SK-N-SH treated with all-trans-retinoic acid at 6 μM for 48 hours (cell line): ENCODE measurements around the gene RASGRF2.

Experiments used
- ATAC-seq: fragments of 200-7000 bp; cut with Tn5 transposase; 3 replicates; pipeline ENCODE4 v1.9.1; 2020; ENCODE audit warnings: mild to moderate bottlenecking, moderate library complexity
- BACH2 ChIP-seq: fragments of 250-450 bp; sonication (Bioruptor Pico); IDR thresholded peaks from 2 replicates; pipeline ENCODE4 v1.9.0; 2021; ENCODE audit warnings: mild to moderate bottlenecking, borderline replicate concordance
- CSDC2 ChIP-seq: fragments of 250-450 bp; sonication (Bioruptor Pico); IDR thresholded peaks from 2 replicates; pipeline ENCODE4 v1.5.0; 2020; ENCODE audit warnings: mild to moderate bottlenecking, moderate library complexity
- ESRRG ChIP-seq: fragments of 250-450 bp; sonication (Bioruptor Pico); IDR thresholded peaks from 2 replicates; pipeline ENCODE4 v1.6.1; 2021; ENCODE audit warnings: mild to moderate bottlenecking
- GLIS3 ChIP-seq: fragments of 250-450 bp; sonication (Bioruptor Pico); IDR thresholded peaks from 2 replicates; pipeline ENCODE4 v1.5.0; 2020; ENCODE audit warnings: mild to moderate bottlenecking, moderate library complexity
- ISL1 ChIP-seq: fragments of 250-450 bp; sonication (Bioruptor Pico); IDR thresholded peaks from 2 replicates; pipeline ENCODE4 v2.1.2; 2022; ENCODE audit warnings: mild to moderate bottlenecking, moderate library complexity
- PPARA ChIP-seq: fragments of 250-450 bp; sonication (Bioruptor Pico); IDR thresholded peaks from 2 replicates; pipeline ENCODE4 v1.5.0; 2020; ENCODE audit warnings: mild to moderate bottlenecking, borderline replicate concordance
- RARB ChIP-seq: fragments of 250-450 bp; sonication (Bioruptor Pico); IDR thresholded peaks from 2 replicates; pipeline ENCODE4 v1.8.0; 2021; ENCODE audit warnings: mild to moderate bottlenecking, moderate library complexity
- SNAI2 ChIP-seq: fragments of 250-450 bp; sonication (Bioruptor Pico); IDR thresholded peaks from 2 replicates; pipeline ENCODE4 v1.5.0; 2020; ENCODE audit warnings: mild to moderate bottlenecking, moderate library complexity
- TCF4 ChIP-seq: fragments of 250-450 bp; sonication (Bioruptor Pico); IDR thresholded peaks from 2 replicates; pipeline ENCODE4 v1.8.0; 2021; ENCODE audit warnings: mild to moderate bottlenecking, moderate library complexity, borderline replicate concordance
- TOX ChIP-seq: fragments of 250-450 bp; sonication (Bioruptor Pico); IDR thresholded peaks from 2 replicates; pipeline ENCODE4 v1.8.0; 2021; ENCODE audit warnings: mild to moderate bottlenecking, moderate library complexity, borderline replicate concordance
- ZC3H10 ChIP-seq: fragments of 250-450 bp; sonication (Bioruptor Pico); IDR thresholded peaks from 2 replicates; pipeline ENCODE4 v1.5.1; 2021; ENCODE audit warnings: mild to moderate bottlenecking, moderate library complexity
- ZFP3 ChIP-seq: fragments of 250-450 bp; sonication (Bioruptor Pico); IDR thresholded peaks from 2 replicates; pipeline ENCODE4 v1.5.0; 2020; ENCODE audit warnings: mild to moderate bottlenecking, moderate library complexity
- ZFP30 ChIP-seq: fragments of 450-650 bp; formaldehyde crosslinking; IDR thresholded peaks from 2 replicates; pipeline ENCODE4 v1.5.0; 2022; ENCODE audit warnings: mild to moderate bottlenecking, moderate library complexity
- ZNF565 ChIP-seq: fragments of 450-650 bp; formaldehyde crosslinking; conservative IDR thresholded peaks from 2 replicates; pipeline ENCODE4 v1.5.0; 2020; ENCODE audit warnings: low read depth, mild to moderate bottlenecking, moderate library complexity
- ZNF70 ChIP-seq: fragments of 450-650 bp; formaldehyde crosslinking; IDR thresholded peaks from 2 replicates; pipeline ENCODE4 v1.5.0; 2020; ENCODE audit warnings: mild to moderate bottlenecking, moderate library complexity
- ZNF8 ChIP-seq: fragments of 450-650 bp; formaldehyde crosslinking; IDR thresholded peaks from 2 replicates; pipeline ENCODE4 v1.5.0; 2020; ENCODE audit warnings: mild to moderate bottlenecking, moderate library complexity
- TF ChIP-seq, protein P1 (sequence below): fragments of 250-450 bp; sonication (Bioruptor Pico); IDR thresholded peaks from 2 replicates; pipeline ENCODE4 v1.5.1; 2021; ENCODE audit warnings: mild to moderate bottlenecking, moderate library complexity
- TF ChIP-seq, protein P2 (sequence below): fragments of 250-450 bp; sonication (Bioruptor Pico); IDR thresholded peaks from 2 replicates; pipeline ENCODE4 v1.5.0; 2020; ENCODE audit warnings: mild to moderate bottlenecking, moderate library complexity
- TF ChIP-seq, protein P3 (sequence below): fragments of 250-450 bp; sonication (Bioruptor Pico); IDR thresholded peaks from 2 replicates; pipeline ENCODE4 v1.8.0; 2020; ENCODE audit warnings: mild to moderate bottlenecking, moderate library complexity, borderline replicate concordance
- TF ChIP-seq, protein P4 (sequence below): fragments of 250-450 bp; sonication (Bioruptor Pico); IDR thresholded peaks from 2 replicates; pipeline ENCODE4 v1.8.0; 2021; ENCODE audit warnings: low read depth, mild to moderate bottlenecking, moderate library complexity, borderline replicate concordance
- TF ChIP-seq, protein P5 (sequence below): fragments of 250-450 bp; sonication (Bioruptor Pico); IDR thresholded peaks from 2 replicates; pipeline ENCODE4 v1.5.1; 2020; ENCODE audit warnings: low read depth, mild to moderate bottlenecking, moderate library complexity

Gene RASGRF2

DNA sequence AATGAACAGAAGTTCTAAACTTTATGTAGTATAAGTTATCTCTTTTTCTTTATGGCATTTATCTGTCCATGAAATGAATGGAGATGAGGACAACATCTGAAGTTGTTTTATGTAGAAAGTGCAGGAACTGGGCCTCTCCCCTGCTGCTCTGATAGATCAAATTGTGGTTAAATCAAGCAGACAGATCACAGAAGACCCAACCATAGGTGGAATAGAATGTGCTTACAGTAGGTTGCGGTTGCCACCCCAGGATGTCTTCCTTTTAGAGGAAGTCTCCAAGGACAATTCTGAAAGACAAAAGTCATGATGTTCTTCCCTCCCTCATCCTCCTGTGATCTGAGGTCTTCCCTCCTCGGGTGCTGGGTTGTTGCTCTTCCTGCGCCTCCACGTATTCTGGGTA, 12.9 kb downstream of the RASGRF2 start:
- ATAC-seq, result no peak
- TF ChIP-seq ISL1 (CRISPR knock-in tag) (no peak), TOX (CRISPR knock-in tag) (no peak), CSDC2 (CRISPR knock-in tag) (no peak), SNAI2 (no peak), ESRRG (no peak), RARB (CRISPR knock-in tag) (no peak), GLIS3 (CRISPR knock-in tag) (no peak), ZNF70 (no peak), ZNF565 (CRISPR knock-in tag) (no peak), ZC3H10 (CRISPR knock-in tag) (no peak), TCF4 (no peak), ZFP30 (no peak)
- TF ChIP-seq, protein P1, sequence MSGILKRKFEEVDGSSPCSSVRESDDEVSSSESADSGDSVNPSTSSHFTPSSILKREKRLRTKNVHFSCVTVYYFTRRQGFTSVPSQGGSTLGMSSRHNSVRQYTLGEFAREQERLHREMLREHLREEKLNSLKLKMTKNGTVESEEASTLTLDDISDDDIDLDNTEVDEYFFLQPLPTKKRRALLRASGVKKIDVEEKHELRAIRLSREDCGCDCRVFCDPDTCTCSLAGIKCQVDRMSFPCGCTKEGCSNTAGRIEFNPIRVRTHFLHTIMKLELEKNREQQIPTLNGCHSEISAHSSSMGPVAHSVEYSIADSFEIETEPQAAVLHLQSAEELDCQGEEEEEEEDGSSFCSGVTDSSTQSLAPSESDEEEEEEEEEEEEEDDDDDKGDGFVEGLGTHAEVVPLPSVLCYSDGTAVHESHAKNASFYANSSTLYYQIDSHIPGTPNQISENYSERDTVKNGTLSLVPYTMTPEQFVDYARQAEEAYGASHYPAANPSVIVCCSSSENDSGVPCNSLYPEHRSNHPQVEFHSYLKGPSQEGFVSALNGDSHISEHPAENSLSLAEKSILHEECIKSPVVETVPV (CRISPR knock-in tag), result no peak
- TF ChIP-seq, protein P2, sequence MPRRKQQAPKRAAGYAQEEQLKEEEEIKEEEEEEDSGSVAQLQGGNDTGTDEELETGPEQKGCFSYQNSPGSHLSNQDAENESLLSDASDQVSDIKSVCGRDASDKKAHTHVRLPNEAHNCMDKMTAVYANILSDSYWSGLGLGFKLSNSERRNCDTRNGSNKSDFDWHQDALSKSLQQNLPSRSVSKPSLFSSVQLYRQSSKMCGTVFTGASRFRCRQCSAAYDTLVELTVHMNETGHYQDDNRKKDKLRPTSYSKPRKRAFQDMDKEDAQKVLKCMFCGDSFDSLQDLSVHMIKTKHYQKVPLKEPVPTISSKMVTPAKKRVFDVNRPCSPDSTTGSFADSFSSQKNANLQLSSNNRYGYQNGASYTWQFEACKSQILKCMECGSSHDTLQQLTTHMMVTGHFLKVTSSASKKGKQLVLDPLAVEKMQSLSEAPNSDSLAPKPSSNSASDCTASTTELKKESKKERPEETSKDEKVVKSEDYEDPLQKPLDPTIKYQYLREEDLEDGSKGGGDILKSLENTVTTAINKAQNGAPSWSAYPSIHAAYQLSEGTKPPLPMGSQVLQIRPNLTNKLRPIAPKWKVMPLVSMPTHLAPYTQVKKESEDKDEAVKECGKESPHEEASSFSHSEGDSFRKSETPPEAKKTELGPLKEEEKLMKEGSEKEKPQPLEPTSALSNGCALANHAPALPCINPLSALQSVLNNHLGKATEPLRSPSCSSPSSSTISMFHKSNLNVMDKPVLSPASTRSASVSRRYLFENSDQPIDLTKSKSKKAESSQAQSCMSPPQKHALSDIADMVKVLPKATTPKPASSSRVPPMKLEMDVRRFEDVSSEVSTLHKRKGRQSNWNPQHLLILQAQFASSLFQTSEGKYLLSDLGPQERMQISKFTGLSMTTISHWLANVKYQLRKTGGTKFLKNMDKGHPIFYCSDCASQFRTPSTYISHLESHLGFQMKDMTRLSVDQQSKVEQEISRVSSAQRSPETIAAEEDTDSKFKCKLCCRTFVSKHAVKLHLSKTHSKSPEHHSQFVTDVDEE (CRISPR knock-in tag), result no peak
- TF ChIP-seq, protein P3, sequence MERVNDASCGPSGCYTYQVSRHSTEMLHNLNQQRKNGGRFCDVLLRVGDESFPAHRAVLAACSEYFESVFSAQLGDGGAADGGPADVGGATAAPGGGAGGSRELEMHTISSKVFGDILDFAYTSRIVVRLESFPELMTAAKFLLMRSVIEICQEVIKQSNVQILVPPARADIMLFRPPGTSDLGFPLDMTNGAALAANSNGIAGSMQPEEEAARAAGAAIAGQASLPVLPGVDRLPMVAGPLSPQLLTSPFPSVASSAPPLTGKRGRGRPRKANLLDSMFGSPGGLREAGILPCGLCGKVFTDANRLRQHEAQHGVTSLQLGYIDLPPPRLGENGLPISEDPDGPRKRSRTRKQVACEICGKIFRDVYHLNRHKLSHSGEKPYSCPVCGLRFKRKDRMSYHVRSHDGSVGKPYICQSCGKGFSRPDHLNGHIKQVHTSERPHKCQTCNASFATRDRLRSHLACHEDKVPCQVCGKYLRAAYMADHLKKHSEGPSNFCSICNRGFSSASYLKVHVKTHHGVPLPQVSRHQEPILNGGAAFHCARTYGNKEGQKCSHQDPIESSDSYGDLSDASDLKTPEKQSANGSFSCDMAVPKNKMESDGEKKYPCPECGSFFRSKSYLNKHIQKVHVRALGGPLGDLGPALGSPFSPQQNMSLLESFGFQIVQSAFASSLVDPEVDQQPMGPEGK, result no peak
- TF ChIP-seq, protein P4, sequence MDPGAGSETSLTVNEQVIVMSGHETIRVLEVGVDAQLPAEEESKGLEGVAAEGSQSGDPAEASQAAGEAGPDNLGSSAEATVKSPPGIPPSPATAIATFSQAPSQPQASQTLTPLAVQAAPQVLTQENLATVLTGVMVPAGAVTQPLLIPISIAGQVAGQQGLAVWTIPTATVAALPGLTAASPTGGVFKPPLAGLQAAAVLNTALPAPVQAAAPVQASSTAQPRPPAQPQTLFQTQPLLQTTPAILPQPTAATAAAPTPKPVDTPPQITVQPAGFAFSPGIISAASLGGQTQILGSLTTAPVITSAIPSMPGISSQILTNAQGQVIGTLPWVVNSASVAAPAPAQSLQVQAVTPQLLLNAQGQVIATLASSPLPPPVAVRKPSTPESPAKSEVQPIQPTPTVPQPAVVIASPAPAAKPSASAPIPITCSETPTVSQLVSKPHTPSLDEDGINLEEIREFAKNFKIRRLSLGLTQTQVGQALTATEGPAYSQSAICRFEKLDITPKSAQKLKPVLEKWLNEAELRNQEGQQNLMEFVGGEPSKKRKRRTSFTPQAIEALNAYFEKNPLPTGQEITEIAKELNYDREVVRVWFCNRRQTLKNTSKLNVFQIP (CRISPR knock-in tag), result no peak
- TF ChIP-seq, protein P5, sequence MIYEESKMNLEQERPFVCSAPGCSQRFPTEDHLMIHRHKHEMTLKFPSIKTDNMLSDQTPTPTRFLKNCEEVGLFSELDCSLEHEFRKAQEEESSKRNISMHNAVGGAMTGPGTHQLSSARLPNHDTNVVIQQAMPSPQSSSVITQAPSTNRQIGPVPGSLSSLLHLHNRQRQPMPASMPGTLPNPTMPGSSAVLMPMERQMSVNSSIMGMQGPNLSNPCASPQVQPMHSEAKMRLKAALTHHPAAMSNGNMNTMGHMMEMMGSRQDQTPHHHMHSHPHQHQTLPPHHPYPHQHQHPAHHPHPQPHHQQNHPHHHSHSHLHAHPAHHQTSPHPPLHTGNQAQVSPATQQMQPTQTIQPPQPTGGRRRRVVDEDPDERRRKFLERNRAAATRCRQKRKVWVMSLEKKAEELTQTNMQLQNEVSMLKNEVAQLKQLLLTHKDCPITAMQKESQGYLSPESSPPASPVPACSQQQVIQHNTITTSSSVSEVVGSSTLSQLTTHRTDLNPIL (CRISPR knock-in tag), result no peak

DNA sequence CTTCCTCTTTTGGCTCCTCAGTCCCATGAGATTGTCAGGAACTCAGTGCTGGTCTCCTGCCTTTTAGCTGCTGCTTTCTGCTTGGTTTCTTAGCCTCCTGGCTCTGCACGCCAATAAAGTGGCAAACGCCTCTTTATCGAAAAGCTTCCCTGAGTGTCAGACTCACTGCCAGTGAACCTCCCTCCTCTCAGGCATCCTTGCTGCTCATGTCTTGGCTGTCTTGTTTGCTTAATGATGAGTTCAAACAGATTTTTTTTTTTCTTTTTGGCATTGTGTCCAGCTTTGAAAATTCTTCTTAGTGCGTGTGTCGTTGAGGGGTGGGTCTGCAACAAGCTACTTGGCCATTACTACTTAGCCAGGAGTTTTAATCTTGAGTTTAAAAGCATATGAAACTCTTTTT, 14.9 kb downstream of the RASGRF2 start:
- no peak for ATAC-seq
- TF ChIP-seq, protein P2 (CRISPR knock-in tag), result no peak
- TF ChIP-seq ZFP30 (no peak), ESRRG (no peak), ZNF8 (CRISPR knock-in tag) (no peak), PPARA (CRISPR knock-in tag) (no peak), GLIS3 (CRISPR knock-in tag) (no peak), ZFP3 (no peak), BACH2 (CRISPR knock-in tag) (no peak)
- TF ChIP-seq, protein P5 (CRISPR knock-in tag), result no peak
- TF ChIP-seq, protein P3, result no peak
- TF ChIP-seq, protein P4 (CRISPR knock-in tag), result no peak
